HG02852 (cell line): ENCODE data around the gene SANBR.

Experiments used
- ATAC-seq: cut with Tn5 transposase; IDR thresholded peaks from one replicate; pipeline ENCODE4 v1.9.1; 2021; ENCODE audit warnings: mild to moderate bottlenecking, moderate library complexity; ENCODE audit not compliant: unreplicated experiment

The SANBR gene

DNA sequence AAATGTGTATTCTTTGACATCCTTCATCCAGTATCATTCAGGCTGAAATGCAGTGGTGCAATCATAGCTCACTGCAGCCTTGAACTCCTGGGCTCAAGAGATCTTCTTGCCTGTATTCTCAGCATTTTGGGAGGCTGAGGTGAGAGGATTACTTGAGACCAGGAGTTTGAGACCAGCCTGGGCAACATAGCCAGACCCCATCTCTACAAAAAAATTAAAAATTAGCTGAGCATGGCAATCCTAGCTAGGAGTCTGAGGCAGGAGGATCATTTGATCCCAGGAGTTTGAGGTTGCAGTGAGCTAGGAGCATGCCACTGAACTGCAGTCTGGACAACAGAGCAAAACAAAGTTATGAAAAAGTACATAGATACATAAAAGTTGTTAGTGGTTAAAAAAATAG lies 24.1 kb downstream of the SANBR start:
- no peak for ATAC-seq

DNA sequence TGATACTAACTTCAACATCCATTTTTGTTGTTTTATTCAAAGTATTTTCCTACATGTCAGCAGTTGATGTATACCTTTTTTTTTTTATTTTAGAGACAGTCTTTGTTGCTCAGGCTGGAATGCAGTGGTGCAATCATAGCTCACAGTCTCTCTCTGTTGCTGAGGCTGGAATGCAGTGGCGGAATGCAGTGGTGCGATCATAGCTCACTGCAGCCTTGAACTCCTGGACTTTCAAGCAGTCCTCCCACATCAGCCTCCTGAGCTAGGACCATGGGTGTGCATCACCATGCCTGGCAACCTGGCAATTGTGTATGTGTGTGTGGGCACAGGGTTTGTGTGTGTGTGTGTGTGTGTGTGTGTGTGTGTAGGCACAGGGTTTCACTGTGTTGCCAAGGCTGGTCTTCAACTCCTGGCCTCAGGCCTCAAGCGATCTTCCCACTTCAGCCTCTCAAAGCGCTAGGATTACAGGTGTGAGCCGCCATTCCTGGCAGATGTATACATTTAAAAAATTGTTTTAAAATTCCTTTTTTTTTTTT lies 24.8 kb downstream of the SANBR start:
- ATAC-seq = no peak

DNA sequence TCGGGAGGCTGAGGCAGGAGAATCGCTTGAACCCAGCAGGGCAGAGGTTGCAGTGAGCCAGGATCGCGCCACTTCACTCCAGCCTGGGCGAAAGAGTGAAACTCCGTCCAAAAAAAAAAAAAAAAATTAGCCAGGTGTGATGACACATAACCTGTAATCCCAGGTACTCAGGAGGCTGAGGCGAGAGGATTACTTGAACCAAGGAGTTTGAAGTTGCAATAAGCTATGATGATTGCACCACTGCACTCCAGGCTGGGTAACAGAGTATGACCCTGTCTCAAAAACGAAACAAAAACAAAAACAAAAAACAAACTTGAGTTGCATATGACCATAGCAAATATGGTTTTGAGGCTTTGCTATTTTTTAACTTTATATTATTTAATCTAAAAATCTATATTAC lies 25.8 kb downstream of the SANBR start:
- no peak for ATAC-seq

DNA sequence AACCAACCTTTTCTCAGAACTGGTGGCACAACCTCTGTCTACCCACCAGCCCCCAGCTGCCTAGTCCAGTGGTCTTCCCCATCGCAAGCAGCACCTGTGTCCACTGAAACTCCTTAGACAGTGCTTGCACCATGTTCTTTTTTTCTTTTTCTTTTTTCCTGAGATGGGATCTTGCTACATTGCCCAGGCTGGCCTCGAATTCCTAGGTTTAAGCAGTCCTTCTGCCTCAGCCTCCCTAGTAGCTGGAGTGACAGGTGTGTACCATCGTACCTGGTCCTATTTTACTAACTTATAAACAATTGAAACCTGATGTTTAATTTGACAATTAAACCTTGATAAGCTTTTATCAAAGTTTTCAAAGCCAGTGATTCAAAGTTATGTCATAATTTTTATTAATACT lies 30.8 kb downstream of the SANBR start:
- ATAC-seq = no peak

DNA sequence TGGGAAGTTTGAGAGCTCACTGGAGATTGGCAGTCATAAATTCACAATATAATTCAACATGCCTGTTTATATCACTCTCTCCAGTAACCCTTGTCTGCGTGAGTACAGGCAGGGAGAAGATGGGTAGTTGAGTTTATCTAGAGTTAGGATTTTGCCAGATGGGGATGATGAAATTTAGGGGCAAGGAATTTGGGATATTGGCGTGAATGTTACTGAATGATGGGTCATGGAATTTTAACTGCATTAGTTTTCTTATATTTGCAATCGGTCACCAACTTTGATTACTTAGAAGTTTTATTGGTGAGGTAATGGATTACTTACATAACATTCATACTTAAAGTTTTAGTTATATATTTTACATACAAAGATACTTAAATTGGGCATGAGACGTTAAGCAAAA lies 35.1 kb downstream of the SANBR start:
- ATAC-seq = no peak

DNA sequence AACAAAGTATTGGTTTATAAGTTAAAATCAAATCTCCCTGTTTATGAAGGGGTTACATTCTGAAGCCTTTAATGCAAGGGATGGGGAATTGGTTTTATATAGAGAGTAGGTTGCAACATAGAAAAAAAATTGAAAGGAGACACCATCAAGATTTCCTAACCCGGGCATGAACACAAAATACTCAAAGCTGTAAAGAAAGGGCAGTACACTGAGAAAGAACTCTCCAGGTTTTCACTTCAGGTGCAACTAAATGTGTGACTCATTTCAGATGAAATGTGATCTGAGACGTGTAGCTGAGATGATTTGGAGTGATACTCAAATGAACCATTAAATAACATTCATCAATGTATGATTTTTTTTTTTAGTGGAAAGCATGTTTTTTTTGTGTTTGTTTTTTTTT lies 43.6 kb downstream of the SANBR start:
- no peak for ATAC-seq

DNA sequence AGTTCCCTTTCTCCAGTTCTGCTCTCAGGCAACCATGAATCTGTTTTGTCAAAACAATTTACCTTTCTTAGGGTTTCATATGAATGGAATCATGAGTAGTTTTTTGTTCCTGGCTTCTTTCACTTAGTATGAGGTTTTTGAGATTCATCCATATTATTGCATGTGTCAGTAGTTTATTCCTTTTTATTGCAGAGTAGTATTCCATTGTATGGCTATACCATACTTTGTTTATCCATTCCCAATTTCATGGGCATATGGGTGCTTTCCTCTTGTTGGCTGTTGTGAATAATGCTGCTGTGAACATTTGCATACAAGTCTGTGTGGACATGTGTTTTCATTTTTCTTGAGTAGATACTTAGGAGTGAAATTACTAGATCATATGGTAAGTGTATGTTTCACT lies 46.0 kb downstream of the SANBR start:
- ATAC-seq = no peak

DNA sequence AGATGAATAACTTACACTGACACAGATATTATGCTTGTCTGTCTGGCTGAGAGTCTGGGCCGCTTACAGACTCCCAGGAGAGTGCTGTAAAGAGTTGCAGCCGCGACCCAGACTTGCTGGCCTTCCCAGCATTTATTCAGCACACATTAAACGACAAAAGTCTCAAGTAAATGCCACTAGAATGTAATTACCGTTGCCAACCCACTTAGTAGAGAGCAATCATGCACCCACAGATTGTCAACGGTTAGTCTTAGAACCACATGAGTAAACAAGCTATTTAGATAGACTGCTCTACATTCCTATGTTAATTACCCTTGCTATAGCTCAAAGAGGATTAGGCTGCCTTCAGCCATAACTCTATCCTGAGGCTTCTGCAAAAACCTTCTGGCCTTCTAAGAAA lies 48.5 kb downstream of the SANBR start:
- no peak for ATAC-seq
